Effector memory CD8-positive, alpha-beta T cell (primary cell): Measurements from ENCODE around the gene SRP54.
A peak's percentile ranks its signal among the peaks of the same experiment; 100 is the strongest.
"Not testable (repeated sequence)": the region's sequence is repeated elsewhere in the genome, so short reads cannot be mapped to it uniquely, and the experiment has no call there.

Source experiments
- ATAC-seq: fragments of 150-1000 bp; cut with Tn5 transposase; replicated peaks from 2 replicates; pipeline ENCODE4 v1.10.0; 2021; ENCODE audit warnings: mild to moderate bottlenecking, moderate library complexity
- DNase-seq, 3 experiments: peaks; one replicate each; pipeline ENCODE4 v3.0.0; 2021
- H3K27ac Mint-ChIP-seq, 2 donors: one replicate each; pipeline ENCODE4 v1.8.0; 2022; ENCODE audit warnings: mild to moderate bottlenecking in 2 of 2, mixed read lengths in 2 of 2, moderate library complexity in 2 of 2
- H3K27me3 Mint-ChIP-seq, 2 donors: one replicate each; pipeline ENCODE4 v1.8.0; 2022; ENCODE audit warnings: mixed read lengths in 2 of 2
- H3K36me3 Mint-ChIP-seq: one replicate; pipeline ENCODE4 v1.8.0; 2022; ENCODE audit warnings: mild to moderate bottlenecking, moderate library complexity, mixed read lengths; ENCODE audit not compliant: insufficient read depth
- H3K4me1 Mint-ChIP-seq, 2 donors: one replicate each; pipeline ENCODE4 v1.8.0; 2022; ENCODE audit warnings: low read depth in 2 of 2, mixed read lengths in 2 of 2
- H3K4me3 Mint-ChIP-seq, 2 donors: one replicate each; pipeline ENCODE4 v1.8.0; 2022; ENCODE audit warnings: mild to moderate bottlenecking in 2 of 2, mixed read lengths in 2 of 2, moderate library complexity in 2 of 2
- H3K9me3 Mint-ChIP-seq, 2 donors: one replicate each; pipeline ENCODE4 v1.8.0; 2022; ENCODE audit warnings: mixed read lengths in 2 of 2

SRP54 gene

GRCh38 chr14:34997762-34998161 is 15.0 kb downstream of the SRP54 start:
- no peaks in the 10 kb centered on the region for H3K27me3 Mint-ChIP-seq
- DNase-seq (no peak), ATAC-seq (no peak)
- H3K4me1 Mint-ChIP-seq: peaks cover 7 to 8% of the 10 kb centered on the region in 2 donors
- H3K36me3 Mint-ChIP-seq: peaks cover 42% of the 10 kb centered on the region
- H3K27ac Mint-ChIP-seq: no peak overlapping the region
- H3K9me3 Mint-ChIP-seq: no peaks in the 10 kb centered on the region
- H3K4me3 Mint-ChIP-seq: no peak overlapping the region

GRCh38 chr14:34999500-34999899 is 16.7 kb downstream of the SRP54 start:
- Mint-ChIP-seq H3K27ac (no peak overlapping the region), H3K4me3 (no peak overlapping the region), H3K4me1 (peaks cover 2% of the 10 kb centered on the region in 2 donors), H3K27me3 (no peaks in the 10 kb centered on the region), H3K36me3 (peaks cover 55% of the 10 kb centered on the region), H3K9me3 (no peaks in the 10 kb centered on the region)
- no peak for DNase-seq
- ATAC-seq: no peak

- H3K4me1 Mint-ChIP-seq: no peaks in the 10 kb centered on the region
- no peak overlapping the region for H3K27ac Mint-ChIP-seq
- H3K9me3 Mint-ChIP-seq: no peaks in the 10 kb centered on the region
- ATAC-seq (no peak), DNase-seq (no peak)
- no peak overlapping the region for H3K4me3 Mint-ChIP-seq
- peaks cover 57% of the 10 kb centered on the region for H3K36me3 Mint-ChIP-seq
- no peaks in the 10 kb centered on the region for H3K27me3 Mint-ChIP-seq
These were observed 18.8 kb downstream of the SRP54 start for GRCh38 chr14:35001621-35002020.

- DNase-seq (no peak), ATAC-seq (no peak)
- Mint-ChIP-seq H3K27ac (no peak overlapping the region), H3K27me3 (no peaks in the 10 kb centered on the region), H3K4me3 (no peak overlapping the region), H3K4me1 (no peaks in the 10 kb centered on the region), H3K9me3 (no peaks in the 10 kb centered on the region), H3K36me3 (peaks cover 57% of the 10 kb centered on the region)
These were observed 22.0 kb downstream of the SRP54 start for GRCh38 chr14:35004839-35005238.

DNA sequence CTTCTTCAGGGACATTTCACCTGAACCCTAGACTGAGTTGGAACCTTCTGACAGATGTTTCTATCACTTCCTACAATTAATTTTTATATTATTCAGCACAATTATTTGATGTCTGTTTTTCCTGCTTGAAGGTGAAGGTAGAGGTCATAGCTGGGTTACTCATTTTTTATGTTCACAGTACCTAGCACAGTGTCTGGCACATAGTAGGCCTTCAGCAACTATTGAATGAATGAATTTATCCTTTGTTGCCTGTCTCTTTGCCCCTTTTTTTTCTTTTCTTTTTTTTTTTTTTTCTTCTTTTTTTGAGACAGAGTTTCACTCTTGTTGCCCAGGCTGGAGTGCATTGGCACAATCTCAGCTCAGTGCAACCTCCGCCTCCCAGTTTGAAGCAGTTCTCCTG is 33.8 kb downstream of the SRP54 start:
- Mint-ChIP-seq H3K27me3 (no peaks in the 10 kb centered on the region), H3K36me3 (peaks cover 81% of the 10 kb centered on the region), H3K4me1 (no peaks in the 10 kb centered on the region), H3K9me3 (no peaks in the 10 kb centered on the region), H3K4me3 (no peak overlapping the region), H3K27ac (peak overlapping the region in 1 of 2 donors; percentile 0)
- ATAC-seq: no peak
- no peak for DNase-seq

DNA sequence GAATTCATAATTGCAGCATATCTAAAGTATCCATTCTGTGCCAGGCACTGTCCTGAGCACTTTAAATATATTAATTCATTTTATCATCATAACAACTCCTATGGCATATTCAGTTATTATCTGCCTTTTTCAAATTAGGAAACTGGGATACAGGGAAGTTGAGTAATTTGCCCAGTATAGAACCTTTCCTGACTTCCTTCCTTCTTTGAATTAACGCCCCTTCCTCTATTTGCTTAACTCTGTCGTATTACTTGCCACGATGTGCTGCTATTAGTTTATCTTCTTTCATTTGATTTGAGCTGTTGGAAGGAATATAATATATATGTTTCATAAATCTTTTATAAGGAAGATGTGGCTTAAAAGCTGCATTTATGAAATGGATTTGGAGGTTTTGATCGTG is 37.9 kb downstream of the SRP54 start:
- H3K27me3 Mint-ChIP-seq: no peaks in the 10 kb centered on the region
- peaks cover 85% of the 10 kb centered on the region for H3K36me3 Mint-ChIP-seq
- ATAC-seq: no peak
- no peak for DNase-seq
- no peaks in the 10 kb centered on the region for H3K4me1 Mint-ChIP-seq
- H3K9me3 Mint-ChIP-seq: no peaks in the 10 kb centered on the region
- no peak overlapping the region for H3K27ac Mint-ChIP-seq
- no peak overlapping the region for H3K4me3 Mint-ChIP-seq

DNA sequence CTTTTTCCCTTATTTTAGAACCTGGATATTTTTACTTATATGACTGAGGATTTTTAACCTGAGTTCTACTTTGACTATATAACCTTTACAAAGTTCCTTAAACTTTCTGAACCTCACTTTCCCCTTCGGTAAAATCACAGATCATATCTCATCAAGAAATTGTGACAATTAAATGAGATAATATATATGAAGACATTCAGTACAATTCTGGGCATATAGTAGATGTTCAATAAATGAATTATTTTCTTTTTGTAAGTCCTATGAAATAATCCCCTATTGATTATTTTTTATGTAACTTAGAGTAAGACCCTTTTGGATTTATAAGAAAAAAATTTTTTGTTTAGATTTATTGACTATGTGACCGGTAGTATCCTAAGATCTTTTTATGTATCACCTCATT is 45.6 kb downstream of the SRP54 start:
- H3K9me3 Mint-ChIP-seq: no peaks in the 10 kb centered on the region
- no peaks in the 10 kb centered on the region for H3K4me1 Mint-ChIP-seq
- ATAC-seq (no peak), DNase-seq (no peak)
- H3K4me3 Mint-ChIP-seq: no peak overlapping the region
- H3K27me3 Mint-ChIP-seq: no peaks in the 10 kb centered on the region
- H3K27ac Mint-ChIP-seq: no peak overlapping the region
- H3K36me3 Mint-ChIP-seq: peaks cover 74% of the 10 kb centered on the region

GRCh38 chr14:35032562-35032961 is 49.8 kb downstream of the SRP54 start:
- Mint-ChIP-seq H3K27me3 (no peaks in the 10 kb centered on the region), H3K4me1 (no peaks in the 10 kb centered on the region), H3K9me3 (peaks cover 0 to 2% of the 10 kb centered on the region in 2 donors), H3K4me3 (no peak overlapping the region), H3K36me3 (peaks cover 37% of the 10 kb centered on the region), H3K27ac (no peak overlapping the region)
- DNase-seq: no peak
- no peak for ATAC-seq

DNA sequence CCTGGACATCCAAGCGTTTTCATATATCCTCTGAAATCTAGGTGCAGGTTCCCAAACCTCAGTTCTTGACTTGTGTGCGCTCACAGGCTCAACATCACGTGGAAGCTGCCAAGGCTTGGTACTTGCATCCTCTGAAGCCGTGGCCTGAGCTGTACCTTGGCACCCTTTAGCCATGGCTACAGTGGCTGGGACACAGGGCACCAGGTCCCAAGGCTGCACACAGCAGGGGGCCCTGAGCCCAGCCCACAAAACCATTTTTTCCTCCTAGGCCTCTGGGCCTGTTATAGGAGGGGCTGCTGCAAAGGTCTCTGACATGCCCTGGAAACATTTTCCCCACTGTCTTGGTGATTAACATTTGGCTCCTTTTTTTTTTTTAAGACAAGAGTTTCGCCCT is 51.6 kb downstream of the SRP54 start:
- H3K9me3 Mint-ChIP-seq: peaks cover 0 to 2% of the 10 kb centered on the region in 2 donors
- no peak overlapping the region for H3K27ac Mint-ChIP-seq
- no peak overlapping the region for H3K4me3 Mint-ChIP-seq
- no peaks in the 10 kb centered on the region for H3K27me3 Mint-ChIP-seq
- ATAC-seq: no peak
- H3K36me3 Mint-ChIP-seq: peaks cover 18% of the 10 kb centered on the region
- no peak for DNase-seq
- no peaks in the 10 kb centered on the region for H3K4me1 Mint-ChIP-seq

- H3K4me3 Mint-ChIP-seq, H3K27me3 Mint-ChIP-seq, H3K27ac Mint-ChIP-seq, ATAC-seq, H3K4me1 Mint-ChIP-seq, H3K9me3 Mint-ChIP-seq, DNase-seq: not testable (repeated sequence)
- peaks cover 12% of the 10 kb centered on the region for H3K36me3 Mint-ChIP-seq
These were observed 52.3 kb downstream of the SRP54 start for GRCh38 chr14:35034944-35035554.

DNA sequence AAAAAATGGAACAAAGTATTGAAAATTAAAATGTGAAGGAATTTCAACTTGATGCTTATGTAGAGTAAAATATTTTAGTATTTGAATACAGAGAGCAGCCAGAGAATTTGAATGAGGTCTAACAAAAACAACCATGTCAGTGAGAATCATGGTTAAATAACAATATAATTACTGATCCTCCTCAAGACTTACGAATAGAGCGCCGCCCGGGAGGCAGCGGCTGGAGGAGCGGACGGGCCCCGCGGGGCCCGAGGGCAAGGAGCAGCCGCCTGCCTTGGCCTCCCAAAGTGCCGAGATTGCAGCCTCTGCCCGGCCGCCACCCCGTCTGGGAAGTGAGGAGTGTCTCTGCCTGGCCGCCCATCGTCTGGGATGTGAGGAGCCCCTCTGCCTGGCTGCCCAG is 55.5 kb downstream of the SRP54 start:
- H3K27me3 Mint-ChIP-seq, H3K4me3 Mint-ChIP-seq, H3K27ac Mint-ChIP-seq, ATAC-seq, H3K4me1 Mint-ChIP-seq, H3K36me3 Mint-ChIP-seq, DNase-seq, H3K9me3 Mint-ChIP-seq: not testable (repeated sequence)

DNA sequence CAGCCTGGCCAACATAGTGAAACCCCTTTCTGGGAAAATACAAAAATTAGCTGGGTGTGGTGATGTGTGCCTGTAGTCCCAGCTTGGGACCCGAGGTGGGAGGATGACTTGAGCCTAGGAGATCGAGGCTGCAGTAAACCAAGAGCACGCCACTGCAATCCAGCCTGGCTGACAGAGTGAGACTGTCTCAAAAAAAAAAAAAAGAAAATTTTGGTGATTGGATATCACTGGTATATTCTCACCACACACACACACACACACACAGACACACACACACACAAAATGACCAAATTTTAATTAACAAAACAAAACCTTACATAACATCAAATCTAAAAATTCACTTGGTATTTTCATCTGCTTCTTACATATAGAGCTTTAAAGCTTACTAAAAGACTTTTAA is 59.8 kb downstream of the SRP54 start:
- Mint-ChIP-seq H3K4me1 (peaks cover 14 to 17% of the 10 kb centered on the region in 2 donors), H3K9me3 (no peaks in the 10 kb centered on the region), H3K27ac (peak overlapping the region; percentile 66 to 82), H3K36me3 (peaks cover 32% of the 10 kb centered on the region), H3K27me3 (no peaks in the 10 kb centered on the region), H3K4me3 (no peak overlapping the region)
- ATAC-seq (no peak), DNase-seq (no peak)

DNA sequence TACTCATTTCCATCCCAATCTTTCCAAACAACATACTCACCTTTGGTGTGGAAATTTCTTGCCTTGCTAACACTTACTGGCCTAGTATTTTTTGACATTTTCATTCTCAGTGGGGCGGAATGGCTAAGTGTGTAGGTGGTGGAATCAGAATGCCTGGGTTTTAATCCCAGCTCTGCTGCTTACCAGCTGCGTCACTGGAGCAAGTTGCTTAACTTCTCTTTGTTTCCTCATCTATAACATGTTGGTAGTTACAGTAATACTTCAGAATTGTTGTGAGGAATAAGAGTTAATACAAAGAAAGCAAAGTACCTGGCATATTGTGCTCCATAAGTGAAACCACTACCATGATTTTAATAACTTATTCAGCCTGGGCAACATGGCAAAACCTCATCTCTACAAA is 60.3 kb downstream of the SRP54 start:
- no peaks in the 10 kb centered on the region for H3K9me3 Mint-ChIP-seq
- ATAC-seq (no peak), DNase-seq (no peak)
- H3K27ac Mint-ChIP-seq: peak overlapping the region; percentile 66 to 82
- H3K36me3 Mint-ChIP-seq: peaks cover 37% of the 10 kb centered on the region
- peaks cover 17 to 21% of the 10 kb centered on the region in 2 donors for H3K4me1 Mint-ChIP-seq
- H3K27me3 Mint-ChIP-seq: no peaks in the 10 kb centered on the region
- H3K4me3 Mint-ChIP-seq: no peak overlapping the region

- ATAC-seq: no peak
- no peaks in the 10 kb centered on the region for H3K27me3 Mint-ChIP-seq
- no peak for DNase-seq
- H3K36me3 Mint-ChIP-seq: peaks cover 51% of the 10 kb centered on the region
- H3K9me3 Mint-ChIP-seq: no peaks in the 10 kb centered on the region
- H3K27ac Mint-ChIP-seq: peak overlapping the region; percentile 99
- peak overlapping the region; percentile 81 to 94 for H3K4me3 Mint-ChIP-seq
- peaks cover 19 to 24% of the 10 kb centered on the region in 2 donors for H3K4me1 Mint-ChIP-seq
These were observed 62.4 kb downstream of the SRP54 start for GRCh38 chr14:35044939-35045797.
